IMR-90 (cell line): ENCODE data around the gene PLCXD1. TPM values are rescaled to one million over a fixed set of nuclear protein-coding genes. Genes with fewer than 3 reads are reported as not detected.

ENCODE experiments used
- ATAC-seq: fragments of 200-7000 bp; cut with Tn5 transposase; 2 replicates; pipeline ENCODE4 v1.9.1; 2020; ENCODE audit warnings: low read depth, mild to moderate bottlenecking, moderate library complexity
- BruUV-seq: library from RNA; stranded (reverse); fragments of 400-500 nt; replicated peaks from 2 replicates; lab custom pipeline; 2021; lab: Mats Ljungman, UMichigan
- CTCF ChIA-PET: fragments of 300-600 bp; formaldehyde crosslinking; extraction: SDS; loops from one replicate; lab custom pipeline; 2021; ENCODE audit warnings: antibody characterized with exemption; lab: Yijun Ruan, JAX
- POLR2A ChIA-PET: fragments of 300-600 bp; sonication (Branson Sonifier 250); formaldehyde crosslinking; loops from one replicate; lab custom pipeline; 2022; ENCODE audit warnings: antibody characterized with exemption; ENCODE audit not compliant: unreplicated experiment; lab: Charles Lee
- DNase-seq: peaks from one replicate; pipeline ENCODE4 v3.0.0; 2013
- H2AFZ ChIP-seq: replicated peaks from 2 replicates; pipeline ENCODE3; 2013; ENCODE audit warnings: low read length, mild to moderate bottlenecking; ENCODE audit not compliant: poor library complexity
- H2AK5ac ChIP-seq: 2 replicates; pipeline ENCODE4 v1.6.1; 2013; ENCODE audit warnings: low read depth, low read length, inconsistent platforms
- H2AK9ac ChIP-seq: replicated peaks from 2 replicates; pipeline ENCODE3; 2013; ENCODE audit warnings: mild to moderate bottlenecking, low read depth, low read length, moderate library complexity; ENCODE audit not compliant: poor library complexity
- H2BK120ac ChIP-seq: 2 replicates; pipeline ENCODE4 v1.6.1; 2013; ENCODE audit warnings: low read depth, low read length, inconsistent platforms
- H2BK15ac ChIP-seq: 3 replicates; pipeline ENCODE4 v1.6.1; 2013; ENCODE audit warnings: low read depth, low read length, inconsistent platforms
- H2BK20ac ChIP-seq: 2 replicates; pipeline ENCODE4 v1.6.1; 2013; ENCODE audit warnings: low read depth, mild to moderate bottlenecking, inconsistent platforms, low read length, moderate library complexity
- H2BK5ac ChIP-seq: 2 replicates; pipeline ENCODE4 v1.6.1; 2013; ENCODE audit warnings: mild to moderate bottlenecking, low read depth, low read length, inconsistent platforms; ENCODE audit not compliant: poor library complexity, severe bottlenecking
- H3K14ac ChIP-seq: replicated peaks from 2 replicates; pipeline ENCODE4 v1.6.1; 2013; ENCODE audit warnings: low read depth, low read length, inconsistent platforms
- H3K18ac ChIP-seq: 2 replicates; pipeline ENCODE4 v1.6.1; 2013; ENCODE audit warnings: low read depth, low read length, control low read depth
- H3K23ac ChIP-seq: 2 replicates; pipeline ENCODE4 v1.6.1; 2013; ENCODE audit warnings: low read depth, low read length, inconsistent platforms
- H3K27ac ChIP-seq: 2 replicates; pipeline ENCODE4 v1.5.1; 2013; ENCODE audit warnings: mild to moderate bottlenecking, control low read depth, low read length; ENCODE audit not compliant: insufficient read depth
- H3K27me3 ChIP-seq: 2 replicates; pipeline ENCODE4 v1.6.1; 2013; ENCODE audit warnings: low read length; ENCODE audit not compliant: control insufficient read depth, insufficient read depth
- H3K36me3 ChIP-seq: 2 replicates; pipeline ENCODE4 v1.6.1; 2013; ENCODE audit warnings: low read length, mixed read lengths; ENCODE audit not compliant: control insufficient read depth, insufficient read depth
- H3K4ac ChIP-seq: 2 replicates; pipeline ENCODE4 v1.6.1; 2013; ENCODE audit warnings: low read depth, low read length, inconsistent platforms
- H3K4me1 ChIP-seq: 2 replicates; pipeline ENCODE4 v1.6.1; 2013; ENCODE audit warnings: low read length, mixed read lengths; ENCODE audit not compliant: control insufficient read depth, insufficient read depth
- H3K4me2 ChIP-seq: 2 replicates; pipeline ENCODE4 v1.6.1; 2013; ENCODE audit warnings: low read depth, mild to moderate bottlenecking, control low read depth, low read length, moderate library complexity
- H3K4me3 ChIP-seq: 2 replicates; pipeline ENCODE4 v1.5.1; 2013; ENCODE audit warnings: low read depth, mild to moderate bottlenecking, control low read depth, low read length, moderate library complexity; ENCODE audit not compliant: insufficient read depth
- H3K56ac ChIP-seq: 2 replicates; pipeline ENCODE4 v1.6.1; 2013; ENCODE audit warnings: low read length, inconsistent platforms; ENCODE audit not compliant: insufficient read depth; ENCODE audit errors: extremely low read depth
- H3K79me1 ChIP-seq, 2 experiments: 2 replicates each; pipeline ENCODE4 v1.6.1; 2013; ENCODE audit warnings: low read length in 2 of 2, inconsistent platforms in 1 of 2, low read depth in 1 of 2
- H3K9ac ChIP-seq: 2 replicates; pipeline ENCODE4 v1.6.1; 2013; ENCODE audit warnings: low read depth, low read length, control low read depth
- H3K9me1 ChIP-seq: 2 replicates; pipeline ENCODE4 v1.6.1; 2013; ENCODE audit warnings: low read length, inconsistent platforms; ENCODE audit not compliant: insufficient read depth
- H3K9me3 ChIP-seq: 2 replicates; pipeline ENCODE4 v1.6.1; 2013; ENCODE audit warnings: low read length; ENCODE audit not compliant: control insufficient read depth, insufficient read depth
- H4K20me1 ChIP-seq: 2 replicates; pipeline ENCODE4 v1.6.1; 2013; ENCODE audit warnings: low read length, inconsistent platforms; ENCODE audit not compliant: insufficient read depth
- H4K5ac ChIP-seq: 2 replicates; pipeline ENCODE4 v1.6.1; 2013; ENCODE audit warnings: mild to moderate bottlenecking, low read depth, low read length, control low read depth
- H4K8ac ChIP-seq, 2 experiments: 2 replicates each; pipeline ENCODE4 v1.6.1; 2013; ENCODE audit warnings: low read depth in 2 of 2, low read length in 2 of 2, control low read depth in 1 of 2, inconsistent platforms in 1 of 2
- H4K91ac ChIP-seq: 2 replicates; pipeline ENCODE4 v1.6.1; 2013; ENCODE audit warnings: low read depth, low read length, inconsistent platforms; ENCODE audit not compliant: insufficient read depth
- BHLHE40 ChIP-seq: fragments of 150-350 bp; IDR thresholded peaks from 2 replicates; pipeline ENCODE4 v1.6.1; 2016; ENCODE audit warnings: mild to moderate bottlenecking, low read depth, low read length
- CEBPB ChIP-seq: IDR thresholded peaks from 2 replicates; pipeline ENCODE4 v1.6.1; 2012; ENCODE audit warnings: low read depth, low read length, improper control_type of control experiment
- CHD1 ChIP-seq: IDR thresholded peaks from 2 replicates; pipeline ENCODE4 v1.6.1; 2012; ENCODE audit warnings: low read depth, low read length, improper control_type of control experiment
- FOS ChIP-seq: fragments of 150-350 bp; IDR thresholded peaks from 2 replicates; pipeline ENCODE4 v1.6.1; 2016; ENCODE audit warnings: low read depth, low read length
- MAFK ChIP-seq: IDR thresholded peaks from 2 replicates; pipeline ENCODE4 v1.6.1; 2012; ENCODE audit warnings: low read depth, low read length, improper control_type of control experiment
- MAZ ChIP-seq: IDR thresholded peaks from 2 replicates; pipeline ENCODE4 v1.6.1; 2012; ENCODE audit warnings: low read depth, mild to moderate bottlenecking, low read length, improper control_type of control experiment, moderate library complexity, borderline replicate concordance
- MXI1 ChIP-seq: IDR thresholded peaks from 2 replicates; pipeline ENCODE4 v1.6.1; 2012; ENCODE audit warnings: low read depth, mild to moderate bottlenecking, low read length, moderate library complexity, borderline replicate concordance
- NFE2L2 ChIP-seq: fragments of 150-350 bp; IDR thresholded peaks from 2 replicates; pipeline ENCODE4 v1.6.1; 2016; ENCODE audit warnings: low read depth, mild to moderate bottlenecking, low read length
- POLR2A ChIP-seq: IDR thresholded peaks from 2 replicates; pipeline ENCODE4 v1.6.1; 2012; ENCODE audit warnings: mild to moderate bottlenecking, low read depth, low read length
- RAD21 ChIP-seq: IDR thresholded peaks from 2 replicates; pipeline ENCODE4 v1.6.1; 2012; ENCODE audit warnings: low read length, improper control_type of control experiment
- RCOR1 ChIP-seq: IDR thresholded peaks from 2 replicates; pipeline ENCODE4 v1.6.1; 2012; ENCODE audit warnings: mild to moderate bottlenecking, low read length, improper control_type of control experiment; ENCODE audit not compliant: insufficient replicate concordance
- RFX5 ChIP-seq: IDR thresholded peaks from 2 replicates; pipeline ENCODE4 v1.8.0; 2012; ENCODE audit warnings: low read depth, mild to moderate bottlenecking, low read length, moderate library complexity
- SMC3 ChIP-seq: fragments of 150-350 bp; IDR thresholded peaks from 2 replicates; pipeline ENCODE4 v1.6.1; 2016; ENCODE audit warnings: low read depth, mild to moderate bottlenecking, antibody characterized with exemption, low read length, moderate library complexity
- WGBS, 2 experiments: methylation state at CpG; one replicate each; pipeline versions ENCODE4 v1.1.5 to v1.1.7; 2013; ENCODE audit warnings: missing lambda C conversion rate in 2 of 2; ENCODE audit not compliant: insufficient read length in 1 of 2; ENCODE audit errors: extremely low coverage in 2 of 2; 5-methylcytosine and 5-hydroxymethylcytosine counted together
- dilution Hi-C: fragments of 300-500 bp; cut with HindIII; formaldehyde crosslinking; loops from one replicate; pipeline ENCODE4 v1.14.3; 2018; ENCODE audit warnings: low sequenced_read_pairs; ENCODE audit not compliant: unreplicated experiment
- in situ Hi-C: fragments of 300-500 bp; cut with MboI; formaldehyde crosslinking; loops from 3 replicates; pipeline ENCODE4 v1.14.3; 2019; ENCODE audit warnings: low sequenced_read_pairs, inconsistent platforms, mixed read lengths
- intact Hi-C: fragments of 100-400 bp; cut with micrococcal nuclease; formaldehyde crosslinking; loops from 2 replicates; pipeline ENCODE4 v1.10.0; 2022
- polyA plus RNA-seq, 3 experiments: library from polyadenylated mRNA; depleted of rRNA; stranded (reverse); fragments of >200 nt; gene quantifications; 2 replicates each; pipeline ENCODE4 v1.2.3, GENCODE V29; 2012; ENCODE audit warnings: low replicate concordance in 1 of 3
- total RNA-seq: library from RNA; depleted of rRNA; stranded (reverse); fragments of >200 nt; gene quantifications from 2 replicates; pipeline ENCODE4 v1.2.3, GENCODE V29; 2012
- TF ChIP-seq, protein P1 (sequence below): fragments of 150-350 bp; IDR thresholded peaks from 2 replicates; pipeline ENCODE4 v1.6.1; 2016; ENCODE audit warnings: low read depth, mild to moderate bottlenecking, low read length, moderate library complexity, borderline replicate concordance
- TF ChIP-seq, protein P2 (sequence below): fragments of 150-350 bp; IDR thresholded peaks from 2 replicates; pipeline ENCODE4 v1.6.1; 2017; ENCODE audit warnings: mild to moderate bottlenecking, antibody characterized with exemption, low read length, low read depth
- TF ChIP-seq, protein P3 (sequence below): conservative IDR thresholded peaks from 2 replicates; pipeline ENCODE4 v1.5.1; 2012; ENCODE audit warnings: mild to moderate bottlenecking, low read depth, low read length, improper control_type of control experiment

The PLCXD1 gene
- total and polyA plus RNA-seq, 2 of the 4 experiments (the other 2 are of a cell fraction), result 16.7 to 17.7 TPM

DNA sequence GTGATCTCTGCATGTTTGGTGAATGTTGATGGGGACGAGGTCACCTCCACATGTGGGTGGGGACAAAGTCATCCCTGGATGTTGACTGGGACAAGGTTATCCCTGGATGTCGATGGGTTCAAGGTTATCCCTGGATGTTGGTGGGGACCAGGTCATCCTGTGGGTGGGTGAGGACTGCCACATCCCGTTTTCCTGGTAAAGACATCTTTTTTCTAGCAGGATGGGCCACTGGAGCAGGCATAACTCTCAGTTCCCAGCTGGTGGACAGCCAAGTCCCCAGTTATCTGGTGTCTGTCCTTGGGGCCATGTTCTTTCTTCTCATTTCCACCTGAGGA is 28.3 kb upstream of the PLCXD1 start:
- H3K18ac ChIP-seq, result no peak overlapping the region
- in situ Hi-C loops, result no loop called here

More for the DNA sequence above, 28.3 kb upstream of the PLCXD1 start:
- H3K4me2 ChIP-seq, result no peak overlapping the region
- H3K4ac ChIP-seq, result no peak overlapping the region
- H3K9me3 ChIP-seq, result peaks cover 4% of the 10 kb centered on the region; the same call in 1 of the 2 replicates
- H2BK15ac ChIP-seq, result no peak overlapping the region
- H2BK120ac ChIP-seq, result no peak overlapping the region
- H4K91ac ChIP-seq, result no peak overlapping the region
- no peak overlapping the region for H4K8ac ChIP-seq
- DNase-seq (no peak), ATAC-seq (no peak)
- H3K4me1 ChIP-seq, result no peaks in the 10 kb centered on the region
- no peak overlapping the region for H3K14ac ChIP-seq
- no peaks in the 10 kb centered on the region for H3K27me3 ChIP-seq
- no peak overlapping the region for H3K56ac ChIP-seq
- ChIA-PET CTCF (no interaction called here), POLR2A (no interaction called here)
- no peak overlapping the region for H2AK5ac ChIP-seq
- dilution Hi-C loops (no loop called here), intact Hi-C loops (no loop called here)
- BruUV-seq, result no TSS peak
- H3K79me1 ChIP-seq, result no peaks in the 10 kb centered on the region
- no peaks in the 10 kb centered on the region for H4K20me1 ChIP-seq
- no peak overlapping the region for H2AK9ac ChIP-seq
- no CpG with 5 or more reads among the region's 3 CpGs for WGBS, 2 experiments
- no peak overlapping the region for H3K23ac ChIP-seq
- no peaks in the 10 kb centered on the region for H3K9me1 ChIP-seq
- no peak overlapping the region for H3K27ac ChIP-seq
- no peak overlapping the region for H2BK20ac ChIP-seq
- H3K9ac ChIP-seq, result no peak overlapping the region
- H3K36me3 ChIP-seq, result no peaks in the 10 kb centered on the region
- H3K4me3 ChIP-seq, result no peak overlapping the region
- H4K5ac ChIP-seq, result no peak overlapping the region
- no peak overlapping the region for H2BK5ac ChIP-seq
- H2AFZ ChIP-seq, result no peak overlapping the region
- no peak for TF ChIP-seq MXI1
- TF ChIP-seq RCOR1, result no peak
- TF ChIP-seq BHLHE40, result no peak
- no peak for TF ChIP-seq RFX5
- TF ChIP-seq, protein P1, sequence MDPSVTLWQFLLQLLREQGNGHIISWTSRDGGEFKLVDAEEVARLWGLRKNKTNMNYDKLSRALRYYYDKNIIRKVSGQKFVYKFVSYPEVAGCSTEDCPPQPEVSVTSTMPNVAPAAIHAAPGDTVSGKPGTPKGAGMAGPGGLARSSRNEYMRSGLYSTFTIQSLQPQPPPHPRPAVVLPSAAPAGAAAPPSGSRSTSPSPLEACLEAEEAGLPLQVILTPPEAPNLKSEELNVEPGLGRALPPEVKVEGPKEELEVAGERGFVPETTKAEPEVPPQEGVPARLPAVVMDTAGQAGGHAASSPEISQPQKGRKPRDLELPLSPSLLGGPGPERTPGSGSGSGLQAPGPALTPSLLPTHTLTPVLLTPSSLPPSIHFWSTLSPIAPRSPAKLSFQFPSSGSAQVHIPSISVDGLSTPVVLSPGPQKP, result no peak
- TF ChIP-seq RAD21, result no peak
- TF ChIP-seq NFE2L2, result no peak
- TF ChIP-seq CEBPB, result no peak
- TF ChIP-seq FOS, result no peak
- TF ChIP-seq, protein P2, sequence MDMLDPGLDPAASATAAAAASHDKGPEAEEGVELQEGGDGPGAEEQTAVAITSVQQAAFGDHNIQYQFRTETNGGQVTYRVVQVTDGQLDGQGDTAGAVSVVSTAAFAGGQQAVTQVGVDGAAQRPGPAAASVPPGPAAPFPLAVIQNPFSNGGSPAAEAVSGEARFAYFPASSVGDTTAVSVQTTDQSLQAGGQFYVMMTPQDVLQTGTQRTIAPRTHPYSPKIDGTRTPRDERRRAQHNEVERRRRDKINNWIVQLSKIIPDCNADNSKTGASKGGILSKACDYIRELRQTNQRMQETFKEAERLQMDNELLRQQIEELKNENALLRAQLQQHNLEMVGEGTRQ, result no peak
- TF ChIP-seq, protein P3, sequence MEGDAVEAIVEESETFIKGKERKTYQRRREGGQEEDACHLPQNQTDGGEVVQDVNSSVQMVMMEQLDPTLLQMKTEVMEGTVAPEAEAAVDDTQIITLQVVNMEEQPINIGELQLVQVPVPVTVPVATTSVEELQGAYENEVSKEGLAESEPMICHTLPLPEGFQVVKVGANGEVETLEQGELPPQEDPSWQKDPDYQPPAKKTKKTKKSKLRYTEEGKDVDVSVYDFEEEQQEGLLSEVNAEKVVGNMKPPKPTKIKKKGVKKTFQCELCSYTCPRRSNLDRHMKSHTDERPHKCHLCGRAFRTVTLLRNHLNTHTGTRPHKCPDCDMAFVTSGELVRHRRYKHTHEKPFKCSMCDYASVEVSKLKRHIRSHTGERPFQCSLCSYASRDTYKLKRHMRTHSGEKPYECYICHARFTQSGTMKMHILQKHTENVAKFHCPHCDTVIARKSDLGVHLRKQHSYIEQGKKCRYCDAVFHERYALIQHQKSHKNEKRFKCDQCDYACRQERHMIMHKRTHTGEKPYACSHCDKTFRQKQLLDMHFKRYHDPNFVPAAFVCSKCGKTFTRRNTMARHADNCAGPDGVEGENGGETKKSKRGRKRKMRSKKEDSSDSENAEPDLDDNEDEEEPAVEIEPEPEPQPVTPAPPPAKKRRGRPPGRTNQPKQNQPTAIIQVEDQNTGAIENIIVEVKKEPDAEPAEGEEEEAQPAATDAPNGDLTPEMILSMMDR, result no peak
- no peak for TF ChIP-seq SMC3
- no peak for TF ChIP-seq MAZ
- TF ChIP-seq POLR2A, result no peak
- TF ChIP-seq CHD1, result no peak
- no peak for TF ChIP-seq MAFK
